Measurements from ENCODE around the gene ZDHHC4.
A peak's percentile ranks its signal among the peaks of the same experiment; 100 is the strongest.

Gene ZDHHC4

DNA sequence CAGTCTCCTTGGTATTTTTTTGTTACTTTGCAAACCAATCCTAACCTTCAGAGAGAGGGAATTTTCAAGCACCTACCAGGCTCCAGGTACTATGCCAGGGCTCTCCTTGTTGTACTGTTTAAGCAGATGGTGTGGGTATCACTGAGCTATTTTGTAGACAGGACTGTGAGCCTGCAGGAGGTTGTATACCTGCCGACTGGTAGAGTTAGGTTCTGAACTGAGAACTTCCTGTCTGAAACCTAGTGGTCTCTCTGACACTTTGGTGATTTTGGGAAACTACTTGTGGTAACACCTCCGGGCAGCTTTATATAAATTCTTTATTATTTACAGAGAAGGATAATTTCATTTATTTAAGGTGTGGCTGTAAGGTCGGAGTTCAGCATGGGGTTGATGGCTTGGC, 42.7 kb downstream of the ZDHHC4 start:
- no peak overlapping the region for H3K4me3 ChIP-seq (ENCODE audit: low read depth, low read length)
- TF ChIP-seq, protein P1, sequence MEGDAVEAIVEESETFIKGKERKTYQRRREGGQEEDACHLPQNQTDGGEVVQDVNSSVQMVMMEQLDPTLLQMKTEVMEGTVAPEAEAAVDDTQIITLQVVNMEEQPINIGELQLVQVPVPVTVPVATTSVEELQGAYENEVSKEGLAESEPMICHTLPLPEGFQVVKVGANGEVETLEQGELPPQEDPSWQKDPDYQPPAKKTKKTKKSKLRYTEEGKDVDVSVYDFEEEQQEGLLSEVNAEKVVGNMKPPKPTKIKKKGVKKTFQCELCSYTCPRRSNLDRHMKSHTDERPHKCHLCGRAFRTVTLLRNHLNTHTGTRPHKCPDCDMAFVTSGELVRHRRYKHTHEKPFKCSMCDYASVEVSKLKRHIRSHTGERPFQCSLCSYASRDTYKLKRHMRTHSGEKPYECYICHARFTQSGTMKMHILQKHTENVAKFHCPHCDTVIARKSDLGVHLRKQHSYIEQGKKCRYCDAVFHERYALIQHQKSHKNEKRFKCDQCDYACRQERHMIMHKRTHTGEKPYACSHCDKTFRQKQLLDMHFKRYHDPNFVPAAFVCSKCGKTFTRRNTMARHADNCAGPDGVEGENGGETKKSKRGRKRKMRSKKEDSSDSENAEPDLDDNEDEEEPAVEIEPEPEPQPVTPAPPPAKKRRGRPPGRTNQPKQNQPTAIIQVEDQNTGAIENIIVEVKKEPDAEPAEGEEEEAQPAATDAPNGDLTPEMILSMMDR (conservative IDR thresholded peaks at IDR 0.05; ENCODE audit: low read depth, low read length), result no peak
- DNase-seq (ENCODE audit: low read depth), result no peak

DNA sequence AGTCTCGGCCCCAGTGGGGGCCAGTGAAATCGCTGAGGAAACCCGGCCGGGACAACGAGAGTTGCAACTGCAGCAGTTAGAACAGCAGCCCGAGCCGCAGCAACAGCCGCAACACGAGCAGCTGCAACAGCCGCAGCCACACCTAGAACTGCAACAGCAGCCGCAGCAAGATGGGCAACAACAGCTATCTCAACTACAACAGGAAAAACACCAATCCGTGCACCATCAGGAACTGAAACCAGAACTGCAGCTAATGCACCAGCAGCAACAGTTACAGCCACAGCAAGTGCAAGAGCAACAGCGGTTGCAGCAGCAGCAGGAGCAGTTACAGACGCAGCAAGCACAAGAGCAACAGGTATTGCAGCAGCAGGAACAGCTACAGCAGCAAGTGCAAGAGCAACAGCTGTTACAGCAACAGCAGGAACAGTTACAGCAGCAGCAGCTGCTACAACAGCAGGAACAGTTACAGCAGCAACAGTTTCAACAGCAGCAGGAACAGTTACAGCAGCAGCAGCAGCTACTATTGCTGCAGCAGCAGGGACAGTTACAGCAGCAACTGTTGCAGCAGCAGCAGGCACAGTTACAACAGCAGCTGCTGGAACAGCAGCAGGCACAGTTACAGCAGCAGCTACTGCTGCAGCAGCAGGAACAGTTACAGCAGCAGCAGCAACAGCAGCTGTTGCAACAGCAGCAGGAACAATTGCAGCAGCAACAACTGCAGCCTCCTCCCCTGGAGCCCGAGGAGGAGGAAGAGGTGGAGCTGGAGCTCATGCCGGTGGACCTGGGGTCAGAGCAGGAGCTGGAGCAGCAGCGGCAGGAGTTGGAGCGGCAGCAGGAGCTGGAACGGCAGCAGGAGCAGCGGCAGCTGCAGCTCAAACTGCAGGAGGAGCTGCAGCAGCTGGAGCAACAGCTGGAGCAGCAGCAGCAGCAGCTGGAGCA, 44.2 kb downstream of the ZDHHC4 start:
- H3K4me3 ChIP-seq (ENCODE audit: low read depth, low read length), result no peak overlapping the region

DNA sequence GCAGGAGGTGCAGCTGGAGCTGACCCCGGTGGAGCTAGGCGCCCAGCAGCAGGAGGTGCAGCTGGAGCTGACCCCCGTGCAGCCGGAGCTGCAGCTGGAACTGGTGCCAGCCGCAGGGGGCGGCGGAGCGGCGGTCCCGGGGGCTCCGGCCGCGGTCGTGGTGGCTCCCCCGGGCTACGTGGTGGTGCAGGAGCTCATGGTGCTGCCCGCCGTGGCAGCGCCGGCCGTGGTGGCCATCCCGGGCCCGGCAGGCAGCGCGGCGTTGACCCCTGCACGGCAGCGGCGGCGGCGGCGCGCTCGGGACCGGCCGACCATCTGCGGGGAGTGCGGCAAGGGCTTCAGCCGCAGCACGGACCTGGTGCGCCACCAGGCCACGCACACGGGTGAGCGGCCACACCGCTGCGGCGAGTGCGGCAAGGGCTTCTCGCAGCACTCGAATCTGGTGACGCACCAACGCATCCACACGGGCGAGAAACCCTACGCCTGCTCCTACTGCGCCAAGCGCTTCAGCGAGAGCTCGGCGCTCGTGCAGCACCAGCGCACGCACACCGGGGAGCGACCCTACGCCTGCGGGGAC, 45.0 kb downstream of the ZDHHC4 start:
- TF ChIP-seq, protein P1 (conservative IDR thresholded peaks at IDR 0.05; ENCODE audit: low read depth, low read length), result no peak
- H3K4me3 ChIP-seq (ENCODE audit: low read depth, low read length), result no peak overlapping the region
- DNase-seq (ENCODE audit: low read depth), result no peak

More for the DNA sequence above, 44.2 kb downstream of the ZDHHC4 start:
- peak; percentile 23 for DNase-seq (ENCODE audit: low read depth)
- TF ChIP-seq, protein P1 (conservative IDR thresholded peaks at IDR 0.05; ENCODE audit: low read depth, low read length), result no peak

DNA sequence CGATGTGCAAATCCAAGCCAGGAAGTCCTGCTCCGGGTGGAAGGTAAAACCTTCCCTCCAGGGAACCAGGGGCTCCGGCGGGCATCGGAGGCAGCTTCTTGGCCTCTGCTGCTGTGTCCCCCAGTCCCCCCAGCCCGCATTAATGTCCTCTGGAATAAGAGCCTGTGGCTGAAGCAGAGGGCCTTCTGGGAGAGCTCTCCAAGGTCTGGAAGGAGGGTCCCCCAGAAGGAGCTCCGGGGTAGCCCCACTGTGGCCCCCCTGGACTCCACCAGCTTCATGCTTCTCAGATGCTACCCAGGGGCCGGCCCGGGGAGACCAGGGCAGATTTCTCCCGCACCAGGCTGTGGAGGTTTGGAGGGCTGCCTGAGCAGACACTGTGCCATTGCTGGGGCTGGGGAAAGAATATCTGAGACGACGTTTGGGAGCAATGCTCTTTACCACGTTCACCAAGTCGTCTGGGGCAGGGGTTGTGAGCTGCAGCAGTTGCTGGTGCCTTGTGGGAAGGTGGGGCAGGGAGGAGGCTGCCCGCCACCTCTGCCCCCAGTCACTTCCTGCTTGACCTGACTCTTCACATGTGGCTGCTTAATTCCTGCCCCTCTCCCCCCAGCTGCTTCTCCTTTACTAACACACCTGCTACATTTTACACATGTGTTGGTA, 46.5 kb downstream of the ZDHHC4 start:
- TF ChIP-seq, protein P1 (conservative IDR thresholded peaks at IDR 0.05; ENCODE audit: low read depth, low read length), result no peak
- no peak overlapping the region for H3K4me3 ChIP-seq (ENCODE audit: low read depth, low read length)
- DNase-seq (ENCODE audit: low read depth), result no peak

DNA sequence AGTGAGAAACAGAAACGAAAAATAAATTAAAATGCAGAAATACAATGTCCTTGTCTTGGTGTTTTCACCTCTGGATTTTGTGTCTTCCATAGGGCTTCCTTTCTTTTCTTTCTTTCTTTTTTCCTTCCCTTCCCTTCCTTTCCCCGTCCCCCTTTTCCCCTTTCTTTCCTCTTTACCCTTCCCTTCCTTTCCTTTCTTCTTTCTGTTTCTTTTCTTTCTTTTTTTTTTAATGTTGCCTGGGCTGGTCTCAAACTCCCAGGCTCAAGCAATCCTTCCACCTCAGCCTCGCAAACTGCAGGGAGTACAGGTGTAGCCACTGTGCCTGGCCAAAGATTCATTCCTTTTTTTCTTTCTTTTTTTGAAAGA, 47.0 kb downstream of the ZDHHC4 start:
- H3K4me3 ChIP-seq (ENCODE audit: low read depth, low read length), result no peak overlapping the region
- no peak for DNase-seq (ENCODE audit: low read depth)
- TF ChIP-seq, protein P1 (conservative IDR thresholded peaks at IDR 0.05; ENCODE audit: low read depth, low read length), result no peak

DNA sequence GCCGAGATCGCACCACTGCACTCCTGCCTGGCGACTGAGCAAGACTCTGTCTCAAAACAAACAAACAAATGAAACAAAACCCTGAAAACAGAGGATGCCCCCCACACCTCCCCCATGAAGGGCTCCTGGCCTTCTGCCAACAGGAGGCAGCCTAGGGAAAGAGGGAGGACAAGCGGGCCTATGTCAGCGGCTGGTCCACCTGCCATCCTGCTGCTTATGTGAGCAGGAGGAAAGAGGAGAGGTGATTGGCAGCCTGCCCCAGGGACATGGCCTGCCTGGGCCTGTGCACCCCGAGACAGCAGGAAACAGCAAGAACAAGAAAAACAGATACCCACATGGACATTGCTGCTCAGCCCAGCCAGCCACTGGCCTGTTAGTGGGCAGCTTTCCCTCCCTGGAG, 50.8 kb downstream of the ZDHHC4 start:
- H3K4me3 ChIP-seq (ENCODE audit: low read depth, low read length), result no peak overlapping the region
- DNase-seq (ENCODE audit: low read depth), result no peak
- TF ChIP-seq, protein P1 (conservative IDR thresholded peaks at IDR 0.05; ENCODE audit: low read depth, low read length), result no peak

Measured in choroid plexus epithelial cell (primary cell).